Suprapubic skin (tissue), 4 donors: ENCODE data around the gene CRISP2.

Source experiments
- CTCF ChIP-seq, 2 donors: fragments of 200-600 bp in 1 of 2; fragments of 450-650 bp in 1 of 2; sonication (generic) in 1 of 2; IDR thresholded peaks; one replicate each; pipeline ENCODE4 v1.5.1; 2016 to 2019; ENCODE audit warnings: antibody characterized with exemption in 2 of 2, mild to moderate bottlenecking in 1 of 2, moderate library complexity in 1 of 2
- EP300 ChIP-seq: sonication (generic); formaldehyde crosslinking; IDR thresholded peaks from one replicate; pipeline ENCODE4 v1.6.1; 2017; ENCODE audit warnings: antibody characterized with exemption
- POLR2A ChIP-seq, 2 donors: fragments of 450-650 bp; IDR thresholded peaks; one replicate each; pipeline ENCODE4 v1.6.1; 2017; ENCODE audit warnings: antibody characterized with exemption in 2 of 2, mild to moderate bottlenecking in 2 of 2, moderate library complexity in 2 of 2
- POLR2AphosphoS5 ChIP-seq, 3 donors: sonication (generic); formaldehyde crosslinking; IDR thresholded peaks; one replicate each; pipeline ENCODE4 v1.6.1; 2017; ENCODE audit warnings: antibody characterized with exemption in 3 of 3

GRCh38 chr6:49739423-49739822 lies 26.1 kb upstream of the CRISP2 start:
- no peak for TF ChIP-seq CTCF (IDR thresholded peaks at IDR 0.05)
- no peak for TF ChIP-seq POLR2A (IDR thresholded peaks at IDR 0.05)
- TF ChIP-seq POLR2AphosphoS5 (IDR thresholded peaks at IDR 0.05): no peak
- no peak for TF ChIP-seq EP300
